OCI-LY3 (cell line): Measurements from ENCODE around the gene SF3B1.

ENCODE experiments used
- EZH2phosphoT487 ChIP-seq: fragments of 200-600 bp; shearing (Covaris generic); IDR thresholded peaks from 2 replicates; pipeline ENCODE4 v1.6.1; 2018; ENCODE audit warnings: antibody characterized with exemption, mixed run types, low read depth
- TF ChIP-seq, protein P1 (sequence below): fragments of 200-600, 300-600 bp; sonication (generic); IDR thresholded peaks from 2 replicates; pipeline ENCODE4 v1.5.1; 2014; ENCODE audit warnings: antibody characterized with exemption, low read length, low read depth

DNA sequence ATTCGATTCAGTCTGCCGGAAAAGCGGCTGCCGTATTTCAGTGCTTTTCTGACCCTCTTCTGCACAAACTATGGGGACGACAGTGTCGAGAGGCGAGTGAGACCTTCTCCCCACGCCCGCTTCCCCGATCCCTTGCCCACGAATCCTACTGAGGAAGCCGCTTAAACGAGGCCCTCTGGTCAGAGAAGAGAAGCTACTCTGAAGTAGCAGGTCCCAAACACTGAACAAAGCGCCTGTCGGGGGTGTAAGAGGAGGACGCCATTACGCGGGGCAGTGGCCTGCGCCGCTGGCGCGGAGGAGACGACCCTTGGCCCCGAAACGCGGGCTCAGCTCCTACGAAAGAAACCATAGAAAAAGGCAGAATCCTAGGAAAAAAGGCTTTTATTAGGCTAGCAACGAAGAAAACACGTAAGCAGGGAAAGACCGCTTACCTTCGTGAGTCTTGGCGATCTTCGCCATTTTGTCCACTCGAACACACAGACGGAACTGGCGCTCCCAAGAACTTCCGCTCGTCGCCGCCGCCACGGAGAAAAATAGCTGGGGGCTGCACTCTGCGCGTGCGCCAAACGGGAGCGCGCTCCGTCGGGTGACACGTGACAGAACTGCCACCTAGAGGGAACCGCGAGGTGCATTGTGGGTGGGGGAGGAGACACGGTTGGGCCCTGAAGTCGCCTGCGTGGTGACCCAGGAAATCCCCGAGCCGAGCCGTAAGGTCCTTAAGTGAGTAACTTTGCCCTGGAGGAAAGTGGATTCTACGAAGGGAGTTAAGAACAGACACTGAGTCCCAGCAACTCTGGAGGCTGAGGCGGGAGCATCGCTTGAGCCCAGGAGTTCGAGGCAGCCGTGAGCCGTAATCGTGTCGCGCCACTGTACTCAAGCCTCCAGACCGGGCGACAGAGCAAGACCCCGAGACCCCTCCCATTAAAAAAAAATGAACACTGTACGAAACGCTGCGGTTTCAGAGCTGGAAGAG, at the start of gene SF3B1:
- TF ChIP-seq, protein P1, sequence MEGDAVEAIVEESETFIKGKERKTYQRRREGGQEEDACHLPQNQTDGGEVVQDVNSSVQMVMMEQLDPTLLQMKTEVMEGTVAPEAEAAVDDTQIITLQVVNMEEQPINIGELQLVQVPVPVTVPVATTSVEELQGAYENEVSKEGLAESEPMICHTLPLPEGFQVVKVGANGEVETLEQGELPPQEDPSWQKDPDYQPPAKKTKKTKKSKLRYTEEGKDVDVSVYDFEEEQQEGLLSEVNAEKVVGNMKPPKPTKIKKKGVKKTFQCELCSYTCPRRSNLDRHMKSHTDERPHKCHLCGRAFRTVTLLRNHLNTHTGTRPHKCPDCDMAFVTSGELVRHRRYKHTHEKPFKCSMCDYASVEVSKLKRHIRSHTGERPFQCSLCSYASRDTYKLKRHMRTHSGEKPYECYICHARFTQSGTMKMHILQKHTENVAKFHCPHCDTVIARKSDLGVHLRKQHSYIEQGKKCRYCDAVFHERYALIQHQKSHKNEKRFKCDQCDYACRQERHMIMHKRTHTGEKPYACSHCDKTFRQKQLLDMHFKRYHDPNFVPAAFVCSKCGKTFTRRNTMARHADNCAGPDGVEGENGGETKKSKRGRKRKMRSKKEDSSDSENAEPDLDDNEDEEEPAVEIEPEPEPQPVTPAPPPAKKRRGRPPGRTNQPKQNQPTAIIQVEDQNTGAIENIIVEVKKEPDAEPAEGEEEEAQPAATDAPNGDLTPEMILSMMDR: no peak
- no peak for TF ChIP-seq EZH2phosphoT487
